ENCODE data around the gene LAMA1.

DNA sequence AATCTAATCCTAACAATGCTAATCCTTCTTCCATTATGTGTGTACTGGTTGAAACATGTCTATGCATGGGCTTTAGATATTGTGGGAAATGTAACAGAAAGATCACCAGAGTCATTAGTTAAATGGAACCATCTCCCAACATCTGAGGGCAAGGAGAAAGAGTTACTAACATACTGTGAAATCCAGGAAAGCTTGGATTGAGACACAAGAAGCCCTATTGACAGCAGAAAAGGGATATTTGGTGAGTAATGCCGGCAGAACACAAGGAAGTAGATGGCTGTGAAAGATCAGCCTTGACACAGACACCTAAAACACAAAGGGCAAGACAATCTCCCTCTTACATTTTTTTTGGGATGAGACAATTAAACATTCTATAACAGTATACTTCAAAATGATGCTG is 28.5 kb upstream of the LAMA1 start:
- no peak for TF ChIP-seq POLR2A (IDR thresholded peaks at IDR 0.05)
- no peak for TF ChIP-seq EP300 (IDR thresholded peaks at IDR 0.05)
